Measurements from ENCODE around the gene PRR19. TPM values are rescaled to one million over a fixed set of nuclear protein-coding genes. Genes with fewer than 3 reads are reported as not detected.
A peak's percentile ranks its signal among the peaks of the same experiment; 100 is the strongest.
"Not testable (repeated sequence)": the region's sequence is repeated elsewhere in the genome, so short reads cannot be mapped to it uniquely, and the experiment has no call there.

Gene PRR19
- total RNA-seq, 1 donor: 0.86 TPM

DNA sequence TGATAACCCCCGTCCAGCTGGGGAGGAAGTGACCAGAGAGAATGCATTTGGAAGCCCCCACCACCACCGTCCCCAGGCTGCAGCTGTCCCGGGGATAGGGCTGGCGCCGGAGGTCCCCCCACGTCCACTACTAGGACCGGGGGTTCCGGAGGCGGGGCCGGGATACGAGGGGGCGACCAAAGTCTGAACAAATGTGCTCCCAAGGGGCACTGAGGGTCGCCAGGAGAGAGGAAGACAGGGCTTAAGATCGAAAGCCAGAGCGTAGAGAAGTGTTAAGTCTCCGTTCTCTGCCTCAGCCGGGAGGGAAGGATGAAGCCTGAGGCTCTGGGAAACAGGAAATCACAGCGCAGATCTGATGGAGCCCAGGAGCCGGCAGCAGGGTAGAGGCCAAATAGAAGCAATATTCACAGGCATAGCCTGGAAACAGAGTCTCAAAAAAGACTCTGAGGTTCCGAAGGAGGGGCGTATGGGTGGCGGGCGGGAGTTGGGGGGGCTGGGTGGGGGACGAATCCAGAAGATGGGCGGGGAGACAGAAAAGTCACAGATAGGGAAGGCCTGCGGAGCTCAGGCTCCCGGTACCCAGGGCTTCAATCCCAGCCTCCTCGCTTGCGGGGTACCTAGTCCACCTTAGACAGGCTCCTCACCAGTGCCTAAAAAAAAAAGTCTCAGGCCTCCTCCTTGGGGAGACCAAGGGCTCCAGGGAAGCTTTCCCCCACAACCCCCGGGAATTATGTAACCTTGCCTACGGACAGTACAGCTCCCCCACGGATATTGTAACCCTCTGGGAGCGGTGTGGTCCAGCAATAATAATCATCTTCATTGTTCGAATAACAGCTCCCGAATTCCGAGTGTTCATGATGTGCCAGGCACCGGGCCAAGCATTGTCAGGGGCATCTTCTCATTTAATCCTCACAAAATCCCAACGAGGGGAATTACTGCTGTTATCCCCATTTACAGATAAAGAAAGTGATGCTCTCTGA, 45.9 kb upstream of the PRR19 start:
- DNase-seq (ENCODE audit: low read depth): peak; percentile 68
- peak overlapping the region; percentile 66 for H3K4me3 ChIP-seq (ENCODE audit: low read depth, low read length)
- TF ChIP-seq, protein P1, sequence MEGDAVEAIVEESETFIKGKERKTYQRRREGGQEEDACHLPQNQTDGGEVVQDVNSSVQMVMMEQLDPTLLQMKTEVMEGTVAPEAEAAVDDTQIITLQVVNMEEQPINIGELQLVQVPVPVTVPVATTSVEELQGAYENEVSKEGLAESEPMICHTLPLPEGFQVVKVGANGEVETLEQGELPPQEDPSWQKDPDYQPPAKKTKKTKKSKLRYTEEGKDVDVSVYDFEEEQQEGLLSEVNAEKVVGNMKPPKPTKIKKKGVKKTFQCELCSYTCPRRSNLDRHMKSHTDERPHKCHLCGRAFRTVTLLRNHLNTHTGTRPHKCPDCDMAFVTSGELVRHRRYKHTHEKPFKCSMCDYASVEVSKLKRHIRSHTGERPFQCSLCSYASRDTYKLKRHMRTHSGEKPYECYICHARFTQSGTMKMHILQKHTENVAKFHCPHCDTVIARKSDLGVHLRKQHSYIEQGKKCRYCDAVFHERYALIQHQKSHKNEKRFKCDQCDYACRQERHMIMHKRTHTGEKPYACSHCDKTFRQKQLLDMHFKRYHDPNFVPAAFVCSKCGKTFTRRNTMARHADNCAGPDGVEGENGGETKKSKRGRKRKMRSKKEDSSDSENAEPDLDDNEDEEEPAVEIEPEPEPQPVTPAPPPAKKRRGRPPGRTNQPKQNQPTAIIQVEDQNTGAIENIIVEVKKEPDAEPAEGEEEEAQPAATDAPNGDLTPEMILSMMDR (IDR thresholded peaks at IDR 0.05; ENCODE audit: insufficient read depth, low read depth, low read length): no peak

GRCh38 chr19:42257842-42258241, 44.1 kb upstream of the PRR19 start:
- H3K4me3 ChIP-seq (ENCODE audit: low read depth, low read length); DNase-seq (ENCODE audit: low read depth): not testable (repeated sequence)

- no peak for DNase-seq (ENCODE audit: low read depth)
- no peak overlapping the region for H3K4me3 ChIP-seq (ENCODE audit: low read depth, low read length)
- TF ChIP-seq, protein P1 (IDR thresholded peaks at IDR 0.05; ENCODE audit: insufficient read depth, low read depth, low read length): no peak
Measured at GRCh38 chr19:42261763-42262162, 40.2 kb upstream of the PRR19 start.

DNA sequence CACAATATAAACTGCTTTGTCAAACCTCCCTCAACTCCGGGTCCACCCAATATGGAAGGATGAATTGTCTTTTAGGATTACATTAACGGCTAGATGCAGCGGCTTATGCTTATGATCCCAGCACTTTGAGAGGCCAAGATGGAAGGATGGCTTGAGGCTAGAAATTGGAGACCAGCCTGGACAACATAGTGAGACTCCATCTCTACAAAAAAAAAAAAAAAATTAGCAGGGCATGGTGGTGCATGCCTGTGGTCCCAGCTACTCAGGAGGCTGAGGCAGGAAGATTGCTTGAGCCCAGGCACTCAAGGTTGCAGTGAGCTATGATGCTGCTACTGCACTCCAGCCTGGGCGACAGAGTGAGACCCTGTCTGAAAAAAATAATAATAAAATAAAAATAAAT, 35.8 kb upstream of the PRR19 start:
- not testable (repeated sequence) for H3K4me3 ChIP-seq (ENCODE audit: low read depth, low read length); DNase-seq (ENCODE audit: low read depth)

DNA sequence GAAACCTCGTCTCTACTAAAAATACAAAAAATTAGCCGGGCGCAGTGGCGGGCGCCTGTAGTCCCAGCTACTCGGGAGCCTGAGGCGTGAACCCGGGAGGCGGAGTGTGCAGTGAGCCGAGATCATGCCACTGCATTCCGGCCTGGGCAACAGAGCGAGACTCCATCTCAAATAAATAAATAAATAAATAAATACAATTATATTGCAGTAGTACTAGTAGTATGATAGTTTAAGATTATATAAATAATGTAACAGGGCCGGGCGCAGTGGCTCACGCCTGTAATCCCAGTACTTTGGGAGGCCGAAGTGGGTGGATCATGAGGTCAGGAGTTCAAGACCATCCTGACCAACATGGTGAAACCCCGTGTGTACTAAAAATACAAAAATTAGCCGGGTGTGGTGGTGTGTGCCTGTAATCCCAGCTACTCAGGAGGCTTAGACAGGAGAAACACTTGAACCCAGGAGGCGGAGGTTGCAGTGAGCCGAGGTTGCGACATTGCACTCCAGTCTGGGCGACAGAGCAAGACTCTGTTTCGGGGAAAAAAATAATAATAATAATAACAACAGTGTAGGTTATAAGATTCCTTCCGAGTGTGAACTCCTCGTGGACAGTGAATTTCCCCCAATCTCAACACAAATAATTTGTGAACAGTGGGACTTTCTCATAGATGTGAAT, 34.9 kb upstream of the PRR19 start:
- not testable (repeated sequence) for H3K4me3 ChIP-seq (ENCODE audit: low read depth, low read length); DNase-seq (ENCODE audit: low read depth)

GRCh38 chr19:42267644-42268141, 34.2 kb upstream of the PRR19 start:
- peak overlapping the region; percentile 76 for H3K4me3 ChIP-seq (ENCODE audit: low read depth, low read length)
- peak; percentile 39 for DNase-seq (ENCODE audit: low read depth)
- TF ChIP-seq, protein P1 (IDR thresholded peaks at IDR 0.05; ENCODE audit: insufficient read depth, low read depth, low read length): no peak

- peak; percentile 100 for DNase-seq (ENCODE audit: low read depth)
- TF ChIP-seq, protein P1 (IDR thresholded peaks at IDR 0.05; ENCODE audit: insufficient read depth, low read depth, low read length): no peak
- H3K4me3 ChIP-seq (ENCODE audit: low read depth, low read length): peak overlapping the region; percentile 76
Measured at GRCh38 chr19:42268142-42268703, 33.7 kb upstream of the PRR19 start.
